ENCODE measurements around the gene DUSP19.

DUSP19 gene

GRCh38 chr2:183123959-183124221, 45.3 kb downstream of the DUSP19 start:
- Histone ChIP-seq H3K9ac (ENCODE audit: low read depth, low read length) (peak overlapping the region; percentile 65), H3K4me1 (ENCODE audit: insufficient read depth, low read length) (peaks cover 35% of the 10 kb centered on the region), H3K4me2 (ENCODE audit: insufficient read depth, low read length) (peak overlapping the region; percentile 83), H3K79me2 (ENCODE audit: insufficient read depth, low read length) (peaks cover 47% of the 10 kb centered on the region), H3K4me3 (ENCODE audit: low read depth in 1 of 2, low read length in 2 of 2) (peak overlapping the region; percentile 80 to 96), H2AFZ (ENCODE audit: low read depth, low read length) (peak overlapping the region; percentile 86), H3K27me3 (ENCODE audit: insufficient read depth, low read length, poor library complexity) (peaks cover 2% of the 10 kb centered on the region), H3K36me3 (ENCODE audit: insufficient read depth, low read length) (peaks cover 8% of the 10 kb centered on the region), H3K9me3 (ENCODE audit: insufficient read depth, low read length, severe bottlenecking) (no peaks in the 10 kb centered on the region), H3K27ac (ENCODE audit: low read length) (peak overlapping the region; percentile 97), H4K20me1 (ENCODE audit: insufficient read depth, low read length) (peaks cover 19% of the 10 kb centered on the region; the same call in 1 of the 2 replicates)
- TF ChIP-seq EZH2 (IDR thresholded peaks at IDR 0.05; ENCODE audit: borderline replicate concordance, low read depth, low read length, severe bottlenecking) (no peak), CTCF (IDR thresholded peaks at IDR 0.05; ENCODE audit: borderline replicate concordance, extremely low read depth, low read length, poor library complexity, severe bottlenecking) (no peak)
- ATAC-seq (ENCODE audit: insufficient read depth, low read depth) (peak; percentile 17), DNase-seq (no peak)

- DNase-seq (peak; percentile 85), ATAC-seq (ENCODE audit: insufficient read depth, low read depth) (peak; percentile 88)
- TF ChIP-seq EZH2 (IDR thresholded peaks at IDR 0.05; ENCODE audit: borderline replicate concordance, low read depth, low read length, severe bottlenecking) (no peak), CTCF (IDR thresholded peaks at IDR 0.05; ENCODE audit: borderline replicate concordance, extremely low read depth, low read length, poor library complexity, severe bottlenecking) (no peak)
- H4K20me1 ChIP-seq (ENCODE audit: insufficient read depth, low read length), result peaks cover 19% of the 10 kb centered on the region; the same call in 1 of the 2 replicates
- H3K27me3 ChIP-seq (ENCODE audit: insufficient read depth, low read length, poor library complexity), result no peaks in the 10 kb centered on the region
- H2AFZ ChIP-seq (ENCODE audit: low read depth, low read length), result peak within 1 kb of the TSS; percentile 86
- H3K27ac ChIP-seq (ENCODE audit: low read length), result peak within 1 kb of the TSS; percentile 97
- peaks cover 13% of the 10 kb centered on the region for H3K36me3 ChIP-seq (ENCODE audit: insufficient read depth, low read length)
- no peaks in the 10 kb centered on the region for H3K9me3 ChIP-seq (ENCODE audit: insufficient read depth, low read length, severe bottlenecking)
- H3K4me2 ChIP-seq (ENCODE audit: insufficient read depth, low read length), result peak within 1 kb of the TSS; percentile 83
- peak within 1 kb of the TSS; percentile 80 to 96 for H3K4me3 ChIP-seq (ENCODE audit: low read depth in 1 of 2, low read length in 2 of 2)
- H3K9ac ChIP-seq (ENCODE audit: low read depth, low read length), result peak within 1 kb of the TSS; percentile 65
- peaks cover 40% of the 10 kb centered on the region for H3K4me1 ChIP-seq (ENCODE audit: insufficient read depth, low read length)
- H3K79me2 ChIP-seq (ENCODE audit: insufficient read depth, low read length), result peaks cover 52% of the 10 kb centered on the region
These were observed 45.8 kb downstream of the DUSP19 start, which contains the start of gene NUP35 for GRCh38 chr2:183124222-183124956. Gene NUP35, plus strand, starts transcription at chr2:183124443. Its CDS starts 15 bp downstream, at chr2:183124458.

DNA sequence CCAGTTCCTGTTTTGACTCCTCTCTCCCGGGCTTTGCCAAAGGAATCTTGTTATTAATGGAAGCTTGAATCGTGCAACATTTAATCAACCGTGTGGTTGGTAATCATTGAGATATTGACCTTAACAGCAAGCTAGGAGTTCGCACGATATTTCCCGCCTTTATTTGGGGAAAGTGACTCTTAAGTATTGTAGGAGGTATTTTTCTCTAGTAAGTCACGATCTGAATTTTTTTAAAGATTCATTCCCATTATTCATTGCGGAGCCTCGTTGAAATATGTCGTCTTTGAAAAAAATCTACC, 46.4 kb downstream of the DUSP19 start:
- H4K20me1 ChIP-seq (ENCODE audit: insufficient read depth, low read length), result peaks cover 23% of the 10 kb centered on the region; the same call in 1 of the 2 replicates
- peak overlapping the region; percentile 83 for H3K4me2 ChIP-seq (ENCODE audit: insufficient read depth, low read length)
- H2AFZ ChIP-seq (ENCODE audit: low read depth, low read length), result peak overlapping the region; percentile 86
- H3K36me3 ChIP-seq (ENCODE audit: insufficient read depth, low read length), result peaks cover 18% of the 10 kb centered on the region
- H3K4me1 ChIP-seq (ENCODE audit: insufficient read depth, low read length), result peaks cover 42% of the 10 kb centered on the region
- H3K4me3 ChIP-seq (ENCODE audit: low read depth in 1 of 2, low read length in 2 of 2), result peak overlapping the region; percentile 80 to 96
- H3K9me3 ChIP-seq (ENCODE audit: insufficient read depth, low read length, severe bottlenecking), result no peaks in the 10 kb centered on the region
- H3K9ac ChIP-seq (ENCODE audit: low read depth, low read length), result peak overlapping the region; percentile 65
- peaks cover 57% of the 10 kb centered on the region for H3K79me2 ChIP-seq (ENCODE audit: insufficient read depth, low read length)
- no peaks in the 10 kb centered on the region for H3K27me3 ChIP-seq (ENCODE audit: insufficient read depth, low read length, poor library complexity)
- no peak for DNase-seq
- TF ChIP-seq EZH2 (IDR thresholded peaks at IDR 0.05; ENCODE audit: borderline replicate concordance, low read depth, low read length, severe bottlenecking), result no peak
- TF ChIP-seq CTCF (IDR thresholded peaks at IDR 0.05; ENCODE audit: borderline replicate concordance, extremely low read depth, low read length, poor library complexity, severe bottlenecking), result no peak
- no peak for ATAC-seq (ENCODE audit: insufficient read depth, low read depth)
- peak overlapping the region; percentile 97 for H3K27ac ChIP-seq (ENCODE audit: low read length)

All from DND-41 (cell line).